Stimulated activated effector memory CD8-positive, alpha-beta T cell treated with anti-CD3 and anti-CD28 coated beads, Interleukin-12 subunit alpha, Interleukin-12 subunit beta, amount 100 ng/mL, for 72 hours (primary cell): ENCODE measurements around the gene CAMK2D.

ENCODE experiments used
- ATAC-seq: fragments of 150-1000 bp; cut with Tn5 transposase; 2 replicates; pipeline ENCODE4 v1.10.0; 2021
- DNase-seq, 2 donors: peaks; one replicate each; pipeline ENCODE4 v3.0.0; 2021 to 2022; ENCODE audit warnings: low spot score in 2 of 2
- H3K27ac Mint-ChIP-seq: one replicate; pipeline ENCODE4 v1.8.0; 2022; ENCODE audit warnings: mild to moderate bottlenecking, mixed read lengths
- H3K36me3 Mint-ChIP-seq: one replicate; pipeline ENCODE4 v1.8.0; 2022; ENCODE audit warnings: mild to moderate bottlenecking, mixed read lengths
- H3K4me1 Mint-ChIP-seq: one replicate; pipeline ENCODE4 v1.8.0; 2022; ENCODE audit warnings: mixed read lengths
- H3K4me3 Mint-ChIP-seq: one replicate; pipeline ENCODE4 v1.8.0; 2022; ENCODE audit warnings: mild to moderate bottlenecking, mixed read lengths
- H3K9me3 Mint-ChIP-seq: one replicate; pipeline ENCODE4 v1.8.0; 2022; ENCODE audit warnings: mixed read lengths

CAMK2D gene

GRCh38 chr4:113483131-113483530 lies 278.4 kb downstream of the CAMK2D start:
- Mint-ChIP-seq H3K27ac (no peak overlapping the region), H3K9me3 (no peaks in the 10 kb centered on the region), H3K36me3 (peaks cover 40% of the 10 kb centered on the region), H3K4me1 (no peaks in the 10 kb centered on the region), H3K4me3 (no peak overlapping the region)
- DNase-seq (no peak), ATAC-seq (no peak)

- H3K4me1 Mint-ChIP-seq = no peaks in the 10 kb centered on the region
- no peaks in the 10 kb centered on the region for H3K9me3 Mint-ChIP-seq
- DNase-seq = no peak
- H3K36me3 Mint-ChIP-seq = peaks cover 44% of the 10 kb centered on the region
- no peak overlapping the region for H3K4me3 Mint-ChIP-seq
- no peak overlapping the region for H3K27ac Mint-ChIP-seq
- ATAC-seq = no peak
Observed at GRCh38 chr4:113482325-113482724, 279.2 kb downstream of the CAMK2D start.

GRCh38 chr4:113481820-113482219 lies 279.7 kb downstream of the CAMK2D start:
- Mint-ChIP-seq H3K27ac (peak overlapping the region; percentile 49), H3K4me3 (no peak overlapping the region), H3K9me3 (no peaks in the 10 kb centered on the region), H3K36me3 (peaks cover 49% of the 10 kb centered on the region), H3K4me1 (peaks cover 3% of the 10 kb centered on the region)
- ATAC-seq = no peak
- no peak for DNase-seq

DNA sequence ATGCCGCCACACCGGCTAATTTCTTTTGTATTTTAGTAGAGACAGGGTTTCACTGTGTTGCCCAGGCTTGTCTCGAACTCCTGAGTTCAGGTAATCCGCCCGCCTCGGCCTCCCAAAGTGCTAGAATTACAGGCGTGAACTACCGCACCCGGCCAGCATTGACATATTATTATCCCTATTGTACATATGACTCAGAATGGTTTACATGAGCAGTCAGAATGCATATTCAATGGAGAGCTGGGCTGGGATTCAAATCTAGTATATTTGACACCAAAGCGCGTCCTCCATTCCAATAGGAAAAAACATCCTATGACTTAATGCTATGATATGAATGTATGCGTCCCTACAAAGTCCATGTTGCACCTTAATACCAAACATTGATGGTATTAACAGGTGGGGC lies 281.4 kb downstream of the CAMK2D start:
- Mint-ChIP-seq H3K4me1 (peaks cover 18% of the 10 kb centered on the region), H3K9me3 (no peaks in the 10 kb centered on the region), H3K27ac (no peak overlapping the region), H3K4me3 (no peak overlapping the region), H3K36me3 (peaks cover 57% of the 10 kb centered on the region)
- DNase-seq (no peak), ATAC-seq (no peak)

DNA sequence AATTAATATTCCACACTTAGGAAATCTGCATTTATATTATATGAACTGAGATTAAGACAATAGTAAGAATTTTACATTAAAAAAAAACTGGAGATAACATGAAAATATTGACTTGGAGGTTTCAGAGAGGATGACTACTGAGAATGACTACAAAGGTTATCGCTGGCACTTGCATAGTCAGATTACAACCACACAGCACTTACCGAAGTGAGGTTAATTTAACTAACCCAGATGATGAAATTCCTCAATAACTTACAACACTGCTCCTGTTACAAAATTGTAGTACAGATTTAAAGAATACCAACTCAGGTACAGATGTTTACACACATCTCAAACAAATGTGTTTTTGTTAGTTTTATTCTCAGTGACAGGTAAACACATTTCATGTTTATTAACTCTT lies 283.5 kb downstream of the CAMK2D start:
- H3K4me3 Mint-ChIP-seq = no peak overlapping the region
- H3K9me3 Mint-ChIP-seq = no peaks in the 10 kb centered on the region
- no peak for DNase-seq
- peaks cover 20% of the 10 kb centered on the region for H3K4me1 Mint-ChIP-seq
- peak; percentile 63 for ATAC-seq
- peaks cover 52% of the 10 kb centered on the region for H3K36me3 Mint-ChIP-seq
- peak overlapping the region; percentile 58 for H3K27ac Mint-ChIP-seq

DNA sequence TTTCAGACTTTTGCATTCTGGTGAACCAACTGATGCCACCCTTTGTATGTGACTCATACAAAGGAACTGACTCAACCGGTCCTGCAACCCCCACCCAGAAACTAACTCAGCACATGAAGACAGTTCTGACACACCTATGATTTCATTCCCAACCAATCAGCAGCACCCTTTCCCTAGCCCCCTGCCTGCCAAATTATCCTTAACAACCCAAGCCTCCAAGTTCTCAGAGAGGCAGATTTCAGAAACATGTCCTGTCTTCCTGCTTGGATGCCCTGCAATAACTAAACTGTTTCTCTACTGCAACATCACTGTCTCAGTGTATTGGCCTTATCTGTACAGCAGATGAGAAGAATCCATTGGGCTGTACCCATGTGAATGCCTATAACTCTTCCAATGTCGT lies 284.7 kb downstream of the CAMK2D start:
- no peaks in the 10 kb centered on the region for H3K9me3 Mint-ChIP-seq
- DNase-seq = peak in 1 of 2 donors; percentile 51
- H3K4me3 Mint-ChIP-seq = no peak overlapping the region
- H3K27ac Mint-ChIP-seq = peak overlapping the region; percentile 8
- H3K4me1 Mint-ChIP-seq = peaks cover 25% of the 10 kb centered on the region
- peaks cover 44% of the 10 kb centered on the region for H3K36me3 Mint-ChIP-seq
- peak; percentile 77 for ATAC-seq

DNA sequence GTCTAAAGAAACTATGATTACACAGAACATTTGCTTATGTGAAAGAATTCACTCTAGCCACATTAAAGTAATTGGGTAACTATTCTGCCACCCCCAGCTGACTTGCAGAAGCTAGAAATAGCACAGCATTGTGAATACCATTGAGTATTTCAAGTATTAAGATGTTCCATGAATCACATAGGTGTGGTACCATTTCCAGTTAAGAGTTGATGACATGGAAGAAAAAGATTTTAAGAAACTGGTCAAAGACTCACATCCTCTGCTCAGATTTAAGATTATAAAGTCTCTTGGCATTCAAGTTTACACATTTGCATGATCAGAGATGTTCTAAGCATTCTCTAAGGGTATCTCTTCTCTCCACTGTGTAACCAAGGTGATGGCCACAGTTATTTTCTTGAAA lies 287.5 kb downstream of the CAMK2D start:
- ATAC-seq (peak; percentile 92), DNase-seq (no peak)
- H3K4me1 Mint-ChIP-seq = peaks cover 47% of the 10 kb centered on the region
- H3K36me3 Mint-ChIP-seq = peaks cover 57% of the 10 kb centered on the region
- H3K27ac Mint-ChIP-seq = peak overlapping the region; percentile 54
- peaks cover 3% of the 10 kb centered on the region for H3K9me3 Mint-ChIP-seq
- no peak overlapping the region for H3K4me3 Mint-ChIP-seq

GRCh38 chr4:113472864-113473263 lies 288.7 kb downstream of the CAMK2D start:
- H3K4me3 Mint-ChIP-seq = no peak overlapping the region
- peaks cover 57% of the 10 kb centered on the region for H3K4me1 Mint-ChIP-seq
- H3K27ac Mint-ChIP-seq = no peak overlapping the region
- H3K9me3 Mint-ChIP-seq = peaks cover 3% of the 10 kb centered on the region
- ATAC-seq (no peak), DNase-seq (no peak)
- peaks cover 51% of the 10 kb centered on the region for H3K36me3 Mint-ChIP-seq

- no peak overlapping the region for H3K4me3 Mint-ChIP-seq
- peaks cover 39% of the 10 kb centered on the region for H3K36me3 Mint-ChIP-seq
- no peak overlapping the region for H3K27ac Mint-ChIP-seq
- ATAC-seq = no peak
- peaks cover 3% of the 10 kb centered on the region for H3K9me3 Mint-ChIP-seq
- no peak for DNase-seq
- peaks cover 50% of the 10 kb centered on the region for H3K4me1 Mint-ChIP-seq
Observed at GRCh38 chr4:113471146-113471860, 290.2 kb downstream of the CAMK2D start.

DNA sequence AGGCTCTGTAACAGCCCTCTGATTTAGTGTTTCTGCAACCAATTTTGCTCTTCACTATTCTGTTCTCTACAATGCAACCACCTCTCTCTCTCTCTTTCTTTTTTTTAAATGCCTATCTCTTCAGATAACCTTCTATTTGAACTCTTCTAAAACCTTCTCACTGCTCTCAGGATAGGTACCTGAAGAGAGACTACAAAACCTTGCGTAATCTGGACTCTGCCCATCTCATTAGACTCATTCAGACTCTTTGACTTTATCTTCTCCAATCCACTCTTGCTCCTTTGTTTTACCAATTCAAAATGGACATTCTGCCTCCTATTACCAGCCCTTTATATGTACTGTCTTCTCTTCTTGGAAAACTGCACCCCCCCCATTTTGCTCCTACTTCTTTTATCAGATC lies 291.6 kb downstream of the CAMK2D start:
- H3K4me3 Mint-ChIP-seq = no peak overlapping the region
- peak overlapping the region; percentile 3 for H3K27ac Mint-ChIP-seq
- H3K36me3 Mint-ChIP-seq = peaks cover 48% of the 10 kb centered on the region
- H3K9me3 Mint-ChIP-seq = peaks cover 3% of the 10 kb centered on the region
- ATAC-seq (no peak), DNase-seq (no peak)
- peaks cover 40% of the 10 kb centered on the region for H3K4me1 Mint-ChIP-seq

- ATAC-seq (no peak), DNase-seq (no peak)
- peaks cover 51% of the 10 kb centered on the region for H3K36me3 Mint-ChIP-seq
- H3K27ac Mint-ChIP-seq = no peak overlapping the region
- H3K4me3 Mint-ChIP-seq = no peak overlapping the region
- peaks cover 3% of the 10 kb centered on the region for H3K9me3 Mint-ChIP-seq
- peaks cover 40% of the 10 kb centered on the region for H3K4me1 Mint-ChIP-seq
Observed at GRCh38 chr4:113469023-113469390, 292.5 kb downstream of the CAMK2D start.

DNA sequence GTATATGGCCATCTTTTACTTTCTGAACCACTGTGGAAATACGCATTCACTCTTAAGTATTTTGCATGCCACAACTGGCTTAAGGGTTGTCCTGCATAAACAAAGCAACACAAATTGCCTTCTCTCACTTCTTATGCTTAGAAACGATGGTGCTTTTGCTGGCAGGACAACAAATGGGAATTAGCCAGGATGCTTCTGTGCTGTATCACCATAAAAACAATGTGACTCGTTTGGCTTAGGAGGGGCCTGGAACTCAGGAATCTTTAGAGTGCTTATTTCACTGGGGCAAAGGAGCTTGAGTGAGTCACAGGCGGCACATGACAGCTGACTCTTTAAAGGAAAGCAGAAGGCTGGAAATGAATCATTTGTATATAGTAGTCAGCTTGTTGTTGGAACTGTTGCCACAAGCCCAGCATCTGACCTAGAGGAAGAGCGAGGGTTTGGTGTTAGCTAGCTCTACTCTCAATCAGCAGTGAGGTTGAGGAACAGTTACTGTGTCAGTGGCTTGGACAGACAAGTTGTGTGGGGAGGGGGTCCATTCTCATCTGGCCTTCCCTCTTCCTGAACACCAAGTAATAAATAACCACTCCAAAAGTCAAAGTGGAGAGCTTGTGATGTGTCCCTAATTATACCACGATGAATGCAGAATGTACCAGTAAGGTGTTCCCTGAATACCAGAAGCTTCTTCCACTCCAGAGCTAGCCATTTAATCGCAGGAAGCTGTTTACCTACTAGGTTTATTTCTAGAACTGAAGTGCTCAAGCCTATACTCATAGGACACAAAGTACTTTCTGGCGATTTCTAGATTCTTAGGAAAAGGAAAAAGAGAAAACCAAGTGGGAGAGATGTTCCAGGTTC lies 293.1 kb downstream of the CAMK2D start:
- no peak for DNase-seq

DNA sequence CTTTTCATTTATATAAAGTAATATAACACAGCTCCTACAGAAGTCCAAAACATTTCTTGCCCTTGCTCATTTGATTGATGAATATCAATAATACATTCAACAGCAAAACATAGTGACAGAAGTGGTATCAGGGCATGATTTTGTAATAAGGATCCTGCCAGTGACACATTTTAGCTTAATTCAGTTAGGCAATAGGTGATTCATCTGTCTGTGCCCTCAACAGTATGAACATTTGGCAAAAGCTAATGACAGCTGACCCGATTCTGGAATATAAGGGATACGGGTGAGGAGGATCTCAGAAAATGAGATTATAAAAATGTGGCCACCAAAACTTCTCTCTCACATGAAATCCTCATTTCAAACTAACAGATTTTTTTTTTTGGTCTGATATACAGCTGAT lies 294.0 kb downstream of the CAMK2D start:
- Mint-ChIP-seq H3K4me3 (no peak overlapping the region), H3K36me3 (peaks cover 62% of the 10 kb centered on the region), H3K9me3 (peaks cover 3% of the 10 kb centered on the region), H3K27ac (peak overlapping the region; percentile 86), H3K4me1 (peaks cover 36% of the 10 kb centered on the region)
- ATAC-seq (no peak), DNase-seq (no peak)

More for the DNA sequence above, 293.1 kb downstream of the CAMK2D start:
- peaks cover 40% of the 10 kb centered on the region for H3K4me1 Mint-ChIP-seq
- peaks cover 54% of the 10 kb centered on the region for H3K36me3 Mint-ChIP-seq
- peak; percentile 100 for ATAC-seq
- no peak overlapping the region for H3K4me3 Mint-ChIP-seq
- peak overlapping the region; percentile 86 for H3K27ac Mint-ChIP-seq
- peaks cover 3% of the 10 kb centered on the region for H3K9me3 Mint-ChIP-seq

DNA sequence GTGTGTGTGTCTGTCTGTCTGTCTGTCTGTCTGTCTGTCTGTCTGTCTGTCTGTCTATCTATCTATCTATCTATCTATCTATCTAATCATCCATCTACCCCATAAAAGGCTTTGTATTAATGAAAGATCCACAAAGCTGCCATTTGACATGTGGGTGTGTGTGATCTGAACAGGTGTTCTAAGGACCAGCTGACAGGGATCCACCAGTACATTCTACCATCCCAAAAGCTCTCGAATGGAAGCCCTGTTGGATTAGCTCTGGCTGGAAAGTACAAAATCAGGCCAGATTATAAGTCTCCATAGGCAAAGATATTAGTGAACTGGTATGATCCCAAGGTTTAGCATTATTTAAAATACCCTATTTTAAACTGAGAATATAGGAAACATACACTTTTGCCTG lies 299.3 kb downstream of the CAMK2D start:
- no peak overlapping the region for H3K27ac Mint-ChIP-seq
- H3K4me3 Mint-ChIP-seq = no peak overlapping the region
- peaks cover 8% of the 10 kb centered on the region for H3K4me1 Mint-ChIP-seq
- peaks cover 82% of the 10 kb centered on the region for H3K36me3 Mint-ChIP-seq
- DNase-seq = no peak
- no peaks in the 10 kb centered on the region for H3K9me3 Mint-ChIP-seq
- ATAC-seq = no peak

GRCh38 chr4:113461281-113461680 lies 300.3 kb downstream of the CAMK2D start:
- no peak for DNase-seq
- Mint-ChIP-seq H3K36me3 (peaks cover 92% of the 10 kb centered on the region), H3K4me3 (no peak overlapping the region), H3K4me1 (peaks cover 8% of the 10 kb centered on the region), H3K9me3 (no peaks in the 10 kb centered on the region), H3K27ac (peak overlapping the region; percentile 27)
- ATAC-seq = no peak

GRCh38 chr4:113457886-113458285 lies 303.7 kb downstream of the CAMK2D start:
- Mint-ChIP-seq H3K27ac (peak overlapping the region; percentile 55), H3K9me3 (no peaks in the 10 kb centered on the region), H3K36me3 (peaks cover 91% of the 10 kb centered on the region), H3K4me1 (peaks cover 13% of the 10 kb centered on the region), H3K4me3 (no peak overlapping the region)
- no peak for DNase-seq
- ATAC-seq = no peak
